GM12873 (cell line): ENCODE measurements around the gene SOX5.

Source experiments
- TF ChIP-seq, protein P1 (sequence below): IDR thresholded peaks from 2 replicates; pipeline ENCODE4 v1.5.1; 2012; ENCODE audit warnings: low read depth, mild to moderate bottlenecking, moderate library complexity, low read length, control low read depth; ENCODE audit not compliant: insufficient read depth; ENCODE audit errors: missing control alignments

The SOX5 gene

DNA sequence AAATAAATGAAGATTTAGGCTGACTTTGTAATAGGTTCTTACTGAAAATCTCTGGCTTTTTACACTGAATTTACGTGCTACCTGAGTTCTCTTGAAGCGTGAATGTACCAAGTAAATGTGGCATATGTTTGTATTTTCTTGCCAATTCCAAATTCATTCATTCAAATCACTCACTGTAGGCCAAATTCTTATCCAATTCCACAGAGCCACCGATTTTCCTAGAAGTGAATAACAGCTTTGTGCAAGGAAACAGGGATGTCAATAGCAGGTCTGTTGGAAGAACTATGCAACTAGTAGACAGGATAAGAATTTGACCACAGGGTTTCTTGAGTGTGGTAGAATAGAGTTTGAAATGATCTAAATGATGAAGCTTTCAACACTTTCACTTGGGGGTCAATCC, 86.8 kb downstream of the SOX5 start:
- TF ChIP-seq, protein P1, sequence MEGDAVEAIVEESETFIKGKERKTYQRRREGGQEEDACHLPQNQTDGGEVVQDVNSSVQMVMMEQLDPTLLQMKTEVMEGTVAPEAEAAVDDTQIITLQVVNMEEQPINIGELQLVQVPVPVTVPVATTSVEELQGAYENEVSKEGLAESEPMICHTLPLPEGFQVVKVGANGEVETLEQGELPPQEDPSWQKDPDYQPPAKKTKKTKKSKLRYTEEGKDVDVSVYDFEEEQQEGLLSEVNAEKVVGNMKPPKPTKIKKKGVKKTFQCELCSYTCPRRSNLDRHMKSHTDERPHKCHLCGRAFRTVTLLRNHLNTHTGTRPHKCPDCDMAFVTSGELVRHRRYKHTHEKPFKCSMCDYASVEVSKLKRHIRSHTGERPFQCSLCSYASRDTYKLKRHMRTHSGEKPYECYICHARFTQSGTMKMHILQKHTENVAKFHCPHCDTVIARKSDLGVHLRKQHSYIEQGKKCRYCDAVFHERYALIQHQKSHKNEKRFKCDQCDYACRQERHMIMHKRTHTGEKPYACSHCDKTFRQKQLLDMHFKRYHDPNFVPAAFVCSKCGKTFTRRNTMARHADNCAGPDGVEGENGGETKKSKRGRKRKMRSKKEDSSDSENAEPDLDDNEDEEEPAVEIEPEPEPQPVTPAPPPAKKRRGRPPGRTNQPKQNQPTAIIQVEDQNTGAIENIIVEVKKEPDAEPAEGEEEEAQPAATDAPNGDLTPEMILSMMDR = no peak

DNA sequence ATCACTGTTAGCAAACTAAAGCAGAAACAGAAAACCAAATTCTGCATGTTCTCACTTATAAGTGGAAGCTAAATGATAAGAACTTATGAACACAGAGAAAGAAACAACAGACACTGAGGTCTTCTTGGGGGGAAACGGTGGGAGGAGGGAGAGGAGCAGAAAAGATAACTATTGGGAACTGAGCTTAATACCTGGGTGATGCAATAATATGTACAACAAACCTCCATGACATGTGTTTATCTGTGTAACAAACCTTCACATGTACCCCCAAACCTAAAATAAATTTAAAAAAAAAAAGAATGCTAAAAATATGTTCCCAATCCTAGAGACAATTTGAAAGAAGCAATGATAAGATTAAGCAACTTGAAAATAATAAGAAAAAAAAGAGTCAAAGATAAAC, 89.5 kb downstream of the SOX5 start:
- TF ChIP-seq, protein P1 = no peak

DNA sequence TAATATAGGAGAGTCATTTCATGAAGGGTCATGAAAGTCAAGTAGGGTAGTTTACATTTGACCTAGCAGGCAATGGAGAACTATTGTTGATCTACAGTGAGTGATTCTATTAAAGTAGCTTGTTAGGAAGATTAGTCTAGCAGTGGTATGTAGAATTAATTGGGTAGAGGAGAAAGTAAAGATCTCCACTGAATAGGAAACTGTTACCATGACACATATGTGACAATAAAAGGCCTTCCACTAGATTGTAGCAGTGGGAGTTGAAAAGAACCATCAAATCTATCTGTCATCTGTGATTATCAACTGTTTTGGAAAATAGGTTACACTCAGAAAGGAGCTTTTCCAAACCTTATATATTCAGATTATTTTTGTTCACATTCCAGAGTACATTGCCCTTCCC, 92.3 kb downstream of the SOX5 start:
- TF ChIP-seq, protein P1 = no peak

DNA sequence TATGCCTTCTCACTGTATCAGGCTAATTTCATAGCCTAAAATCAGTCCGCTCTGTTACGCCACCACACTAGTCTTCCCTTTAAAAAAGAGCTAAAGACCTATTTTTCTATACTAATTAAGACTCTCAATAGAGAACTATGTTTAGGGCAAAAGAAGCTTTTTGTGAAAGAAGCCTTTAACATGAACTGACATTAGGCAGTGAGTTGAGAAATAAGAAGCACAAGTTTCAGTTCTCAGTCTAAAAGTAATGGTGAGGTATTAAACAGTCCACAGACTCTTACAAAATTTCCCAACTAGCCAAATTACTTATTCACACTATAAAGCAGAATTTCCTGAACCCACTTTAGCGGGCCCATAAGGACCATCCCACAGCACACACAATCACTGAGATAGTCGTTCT, 93.7 kb downstream of the SOX5 start:
- TF ChIP-seq, protein P1 = no peak

GRCh38 chr12:23854598-23854997, 94.9 kb downstream of the SOX5 start:
- TF ChIP-seq, protein P1 = no peak

- TF ChIP-seq, protein P1 = no peak
These were observed 95.8 kb downstream of the SOX5 start for GRCh38 chr12:23853640-23854039.

GRCh38 chr12:23851602-23852001, 97.9 kb downstream of the SOX5 start:
- TF ChIP-seq, protein P1 = no peak
